ENCODE measurements around the gene TMEM126B.
"Not testable (repeated sequence)": the region's sequence is repeated elsewhere in the genome, so short reads cannot be mapped to it uniquely, and the experiment has no call there.

TMEM126B gene

DNA sequence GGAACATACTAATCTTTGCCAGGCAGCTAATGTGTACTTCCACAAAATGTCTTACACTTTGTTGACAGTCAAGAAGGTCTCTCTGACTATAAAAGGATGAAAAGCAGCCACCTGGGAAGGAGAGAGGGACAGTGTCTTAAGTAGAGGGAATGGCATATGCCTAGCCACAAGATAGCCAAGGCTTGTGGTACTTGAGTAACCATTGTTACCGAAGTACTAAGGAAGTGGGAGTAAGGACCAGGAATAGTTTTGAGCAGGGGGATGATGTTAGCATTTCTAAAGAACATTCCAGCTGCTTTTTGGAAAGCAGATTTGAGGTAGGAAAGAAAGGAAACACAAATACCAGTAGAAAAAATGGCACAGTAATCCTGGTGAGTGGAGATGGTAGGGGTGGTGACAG is 22.7 kb downstream of the TMEM126B start:
- no peak for DNase-seq

DNA sequence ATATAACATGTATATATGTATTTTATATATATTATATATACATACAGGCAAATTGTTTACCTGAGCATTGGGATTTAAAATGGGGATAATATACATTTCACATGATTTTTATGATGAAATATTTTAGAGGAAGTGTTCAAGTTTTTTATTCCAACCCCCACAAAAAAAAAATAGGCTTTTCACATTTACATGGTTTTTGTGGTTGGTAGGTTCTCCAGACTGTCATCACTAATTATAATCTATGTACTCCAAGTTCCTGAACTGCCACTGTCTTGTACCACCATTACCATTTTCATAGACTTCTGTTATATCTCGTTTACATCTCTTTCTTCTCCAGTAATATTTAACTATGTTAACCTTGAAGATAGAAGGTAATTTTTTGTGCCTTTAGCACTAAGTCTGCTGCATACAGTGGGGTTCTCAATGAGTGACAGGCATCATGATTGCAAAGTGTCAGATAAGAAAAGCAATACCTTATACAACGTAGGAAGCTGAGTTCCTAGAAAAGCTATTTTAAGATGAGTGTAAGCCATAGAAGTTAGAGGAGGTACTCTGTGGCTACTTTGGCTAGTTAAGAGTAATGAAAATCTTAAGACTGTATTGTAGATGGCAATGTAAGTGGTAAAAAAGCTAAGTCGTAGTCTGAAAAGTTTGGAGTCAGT is 24.5 kb downstream of the TMEM126B start:
- no peak for DNase-seq

DNA sequence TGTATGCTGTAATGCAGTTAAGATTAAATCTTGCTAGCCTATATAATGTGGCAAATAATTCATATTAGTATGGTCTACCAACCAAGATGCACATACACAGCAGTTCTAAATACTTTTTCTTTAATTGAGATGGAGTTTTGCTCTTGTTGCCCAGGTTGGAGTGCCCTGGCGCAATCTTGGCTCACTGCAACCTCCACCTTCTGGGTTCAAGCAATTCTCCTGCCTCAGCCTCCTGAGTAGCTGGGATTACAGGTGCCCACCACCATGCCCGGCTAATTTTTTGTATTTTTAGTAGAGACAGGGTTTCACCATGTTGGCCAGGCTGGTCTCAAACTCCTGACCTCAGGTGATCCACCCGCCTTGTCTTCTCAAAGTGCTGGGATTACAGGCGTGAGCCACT is 25.9 kb downstream of the TMEM126B start:
- not testable (repeated sequence) for DNase-seq

DNA sequence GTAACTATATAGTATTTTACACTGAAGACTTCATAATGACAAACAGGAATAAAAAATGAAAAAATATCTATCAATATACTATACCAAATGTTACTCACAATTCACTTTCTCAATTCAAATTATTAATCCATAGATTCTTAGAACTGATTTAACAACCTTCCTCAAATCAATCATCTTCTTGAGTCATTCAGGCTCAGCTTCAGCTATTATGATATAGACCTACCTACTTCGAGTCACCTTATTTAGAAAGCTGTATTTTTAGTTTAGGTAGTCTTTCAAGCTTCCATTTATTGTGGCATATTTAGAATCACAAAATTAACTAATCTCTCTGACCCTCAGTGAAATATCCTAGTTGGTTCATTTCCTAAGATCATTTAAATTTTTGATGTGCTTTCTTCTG is 28.4 kb downstream of the TMEM126B start:
- no peak for DNase-seq

DNA sequence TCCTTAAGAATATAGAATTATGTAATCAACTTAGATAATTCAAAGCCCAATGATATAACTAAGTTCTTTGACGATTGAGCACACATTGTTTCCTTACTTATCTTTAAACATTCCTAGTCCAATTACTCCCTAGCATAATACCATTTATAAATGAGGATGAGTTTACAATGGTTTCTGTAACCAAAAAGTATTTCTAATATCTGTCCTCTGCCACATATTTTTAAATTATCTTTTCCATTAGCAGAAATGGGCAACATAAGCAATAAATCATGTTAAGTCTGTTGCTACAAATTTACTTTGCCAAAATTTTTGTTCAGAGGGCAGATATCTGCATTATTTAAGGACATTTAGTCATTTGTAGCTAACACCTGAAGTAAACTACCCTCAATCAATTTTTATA is 29.8 kb downstream of the TMEM126B start:
- no peak for DNase-seq

DNA sequence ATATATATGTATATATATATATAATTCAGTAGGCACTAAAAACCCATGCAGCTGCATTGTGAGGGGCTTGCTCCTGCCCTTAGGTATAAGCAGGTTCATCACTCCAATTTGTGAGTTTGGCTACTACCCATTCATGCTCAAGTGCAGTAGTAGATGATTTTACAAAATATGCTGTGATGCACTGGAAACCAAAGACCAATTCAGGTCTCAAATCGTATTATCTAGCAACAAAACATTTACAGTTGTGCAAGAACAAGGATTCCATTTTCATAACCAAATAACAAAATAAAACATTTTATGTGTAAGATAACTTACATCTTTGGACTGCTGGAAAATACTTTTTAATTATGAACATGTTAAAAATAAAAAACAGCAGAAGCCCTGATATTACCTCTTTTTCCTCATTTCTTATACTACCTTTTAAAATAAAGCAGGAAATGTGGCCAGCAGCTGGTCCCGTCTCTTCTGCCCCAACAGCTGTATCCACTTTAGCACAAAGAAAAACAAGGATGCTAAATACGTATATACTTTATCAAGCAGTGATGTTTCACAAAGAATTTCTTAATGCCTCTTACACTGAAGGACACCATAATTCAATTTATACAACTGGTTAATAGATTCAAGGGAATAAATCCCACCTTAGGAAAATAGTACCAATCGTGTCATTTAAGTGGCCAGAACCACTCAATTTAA is 33.7 kb downstream of the TMEM126B start:
- DNase-seq, result no peak

DNA sequence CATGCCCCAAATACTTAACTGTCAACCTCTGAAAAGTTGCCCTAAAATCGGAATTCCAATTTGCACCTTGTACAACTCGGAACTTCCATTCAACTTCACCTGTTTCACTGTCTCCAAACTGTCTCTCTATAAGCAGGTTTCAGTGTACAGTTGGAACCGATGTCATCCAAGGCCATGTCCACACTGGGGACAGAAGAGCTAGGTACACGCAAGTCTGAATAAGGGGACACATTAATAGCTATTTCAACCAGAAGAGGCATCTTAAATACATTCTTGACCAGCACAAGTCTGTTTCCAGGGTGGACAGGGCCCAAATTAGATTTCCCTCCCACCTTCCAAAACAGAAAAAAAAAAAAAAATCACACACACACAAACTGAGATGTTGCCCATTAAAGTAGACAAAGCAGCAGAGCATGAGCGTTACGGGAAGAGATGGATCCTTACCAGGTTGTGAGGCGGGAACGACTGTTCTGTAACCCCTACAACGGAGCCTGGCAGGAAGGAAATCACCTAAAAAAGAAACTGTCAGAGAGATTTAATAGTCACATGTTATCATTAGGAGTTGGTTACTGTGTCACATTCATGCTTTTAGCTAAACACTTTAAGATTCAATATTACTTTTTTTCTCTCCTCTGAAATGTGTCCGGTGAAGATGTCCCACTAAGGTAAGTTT is 34.8 kb downstream of the TMEM126B start:
- DNase-seq, result peak; percentile 53

DNA sequence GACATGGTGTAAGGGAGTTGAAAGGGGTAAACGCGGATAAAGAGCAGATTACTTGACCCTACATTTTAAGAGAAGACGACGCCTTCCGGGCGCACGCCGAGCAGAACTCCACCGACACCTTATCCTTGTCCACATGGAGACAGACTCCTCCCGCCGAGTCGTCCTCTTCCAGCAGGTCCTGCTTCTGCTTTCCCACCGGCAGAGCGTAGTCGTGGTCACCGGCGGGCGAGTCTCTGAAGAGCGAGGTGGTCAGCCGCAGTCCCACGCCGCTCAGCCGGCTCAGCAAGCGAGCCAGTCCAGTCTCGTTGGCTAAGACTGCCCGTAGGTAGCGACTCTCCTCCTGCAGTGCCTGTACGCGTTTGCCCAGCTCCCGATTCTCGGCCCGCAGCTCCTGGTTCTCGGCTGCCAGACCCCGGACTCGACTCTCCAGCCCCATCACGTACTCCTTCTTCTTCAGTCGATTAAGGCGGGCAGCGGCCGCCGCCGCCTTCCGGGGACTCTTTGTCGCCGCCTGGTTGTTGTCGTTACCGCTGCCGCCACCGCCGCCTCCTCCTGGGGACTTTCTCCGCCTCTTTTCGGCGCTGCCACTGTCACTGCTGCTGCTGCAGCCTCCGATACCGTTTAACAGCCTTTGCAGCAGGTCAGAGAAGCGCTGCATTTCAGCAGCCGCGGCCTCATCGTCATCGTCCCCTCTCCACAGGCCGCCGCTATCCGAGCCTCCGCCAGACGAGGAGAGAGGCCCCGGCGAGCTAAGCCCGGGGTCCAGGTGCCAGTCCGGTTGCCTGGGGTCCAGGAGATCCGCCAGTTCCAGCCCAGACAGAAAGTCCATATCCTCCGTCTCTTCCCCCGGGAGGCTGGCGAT is 35.6 kb downstream of the TMEM126B start:
- peak; percentile 90 for DNase-seq

DNA sequence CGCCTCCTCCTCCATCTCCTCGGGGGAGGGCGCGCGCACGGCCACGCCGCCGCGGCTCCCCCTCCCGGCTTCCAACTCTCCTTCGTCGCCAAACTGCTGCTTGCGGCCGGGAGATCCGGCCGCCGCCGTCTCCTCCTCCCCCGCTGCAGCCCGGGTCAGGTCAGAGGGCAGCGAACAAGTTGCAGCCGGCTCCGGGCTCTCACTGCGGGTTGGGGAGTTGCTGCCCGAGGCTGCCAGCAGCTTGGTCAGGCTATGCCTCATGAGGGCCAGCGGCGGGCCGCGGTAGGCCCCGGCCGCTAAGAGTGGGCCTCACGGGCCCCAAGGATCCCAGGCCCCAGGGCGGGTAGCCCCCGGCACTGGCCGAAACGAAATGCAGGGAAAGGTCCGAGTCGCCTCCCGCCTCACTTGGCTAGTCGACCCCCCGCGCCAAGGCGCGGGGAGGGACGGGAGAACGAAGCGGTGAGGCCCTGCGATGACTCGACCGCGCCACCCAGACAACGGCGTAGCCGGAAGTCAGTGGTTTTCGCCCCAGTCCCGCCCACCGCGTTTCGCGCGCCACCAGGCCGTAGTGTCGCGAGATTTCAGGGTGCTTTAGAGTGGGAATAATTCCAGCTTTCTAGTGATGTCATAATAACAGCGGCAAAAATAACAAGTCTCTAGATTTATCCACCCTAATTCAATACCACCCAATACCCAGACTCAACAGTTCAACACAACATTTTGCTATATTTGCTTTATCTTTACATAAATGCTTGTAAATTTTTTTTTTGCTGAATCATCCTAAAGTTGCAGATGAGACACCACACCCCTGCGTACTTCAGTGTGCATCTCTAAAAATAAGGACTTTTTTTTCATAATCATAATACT is 36.5 kb downstream of the TMEM126B start, which contains the start of gene CREBZF:
TSS of gene CREBZF (minus strand) at position 515 of the 867 bp plus-strand sequence. CDS start at position 261, 254 bp downstream.
- DNase-seq, result peak; percentile 95

DNA sequence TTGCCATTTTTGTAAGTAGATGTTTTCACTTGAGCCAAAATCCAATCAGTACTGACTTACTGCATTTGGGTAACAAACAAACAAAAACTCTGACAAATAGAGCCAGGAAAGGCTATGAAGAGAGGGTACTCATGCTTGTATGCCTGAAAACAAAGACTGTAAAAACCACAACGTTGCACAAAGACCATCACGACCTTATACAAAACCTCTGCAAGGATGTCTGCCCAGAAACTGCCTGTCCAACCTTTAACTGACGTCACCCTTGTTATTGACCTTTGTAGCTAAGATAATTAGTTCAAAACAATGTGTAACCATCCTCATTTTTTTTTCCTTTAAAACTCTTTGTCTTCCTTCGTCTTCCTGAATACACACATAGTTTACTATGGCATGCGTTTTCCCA is 37.3 kb downstream of the TMEM126B start:
- DNase-seq, result peak; percentile 36

DNA sequence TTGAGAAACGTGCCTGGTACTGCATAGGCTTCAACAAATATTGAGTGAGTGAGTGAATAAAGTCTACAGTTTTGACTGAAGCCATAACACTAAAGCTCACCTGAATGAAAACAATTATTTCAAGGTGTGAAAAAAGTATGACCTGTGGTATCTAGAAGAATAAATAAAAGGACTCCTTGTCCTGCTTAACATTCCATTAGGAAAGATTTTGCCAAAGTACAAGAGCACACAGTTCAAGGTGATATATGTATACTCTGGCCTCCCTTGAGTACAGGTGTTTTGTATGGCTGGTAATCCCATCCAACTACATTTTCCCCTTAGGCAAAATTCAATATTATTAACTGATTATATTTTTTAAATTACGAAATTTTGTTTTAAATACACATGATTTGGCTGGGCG is 38.3 kb downstream of the TMEM126B start:
- DNase-seq, result no peak

DNA sequence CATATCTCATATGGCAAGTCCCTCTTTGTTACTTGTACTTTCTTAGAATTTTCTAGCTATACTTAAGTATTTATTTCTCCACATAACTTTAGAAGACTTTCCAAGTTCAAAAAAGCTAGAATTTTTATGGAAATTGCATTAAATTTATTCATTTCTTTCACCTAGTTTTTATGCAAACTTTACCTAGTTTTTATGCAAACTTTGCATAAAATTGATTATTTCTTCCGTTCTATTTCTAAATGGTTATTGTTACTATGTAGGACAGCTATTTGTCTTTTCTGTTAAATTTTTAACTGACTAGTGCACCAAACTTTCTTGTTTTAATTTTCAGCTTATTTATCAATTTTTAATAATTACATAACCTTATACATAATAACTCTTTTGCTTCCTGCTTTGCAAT is 39.8 kb downstream of the TMEM126B start:
- no peak for DNase-seq

DNA sequence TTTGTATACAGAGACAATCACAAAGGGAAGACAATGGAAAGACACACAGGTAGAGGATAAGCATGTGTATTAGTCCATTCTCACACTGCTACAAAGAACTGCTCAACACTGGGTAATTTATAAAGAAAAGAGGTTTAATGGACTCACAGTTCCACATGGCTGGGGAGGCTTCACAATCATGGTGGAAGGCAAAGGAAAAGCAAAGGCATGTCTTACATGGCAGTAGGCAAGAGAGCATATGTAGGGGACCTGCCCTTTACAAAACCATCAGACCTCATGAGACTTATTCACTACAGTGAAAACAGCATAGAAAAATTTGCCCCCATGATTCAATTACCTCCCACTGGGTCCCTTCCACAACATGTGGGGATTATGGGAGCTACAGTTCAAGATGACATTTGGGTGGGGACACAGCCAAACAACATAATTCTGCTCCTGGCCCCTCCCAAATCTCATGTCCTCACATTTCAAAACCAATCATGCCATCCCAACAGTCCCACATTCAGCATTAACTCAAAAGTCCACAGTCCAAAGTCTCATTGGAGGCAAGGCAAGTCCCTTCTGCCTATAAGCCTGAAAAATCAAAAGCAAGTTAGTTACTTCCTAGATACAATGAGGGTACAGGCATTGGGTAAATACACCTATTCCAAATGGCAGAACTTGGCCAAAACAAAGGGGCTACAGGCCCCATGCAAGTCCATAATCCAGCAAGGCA is 42.7 kb downstream of the TMEM126B start:
- DNase-seq, result not testable (repeated sequence)

DNA sequence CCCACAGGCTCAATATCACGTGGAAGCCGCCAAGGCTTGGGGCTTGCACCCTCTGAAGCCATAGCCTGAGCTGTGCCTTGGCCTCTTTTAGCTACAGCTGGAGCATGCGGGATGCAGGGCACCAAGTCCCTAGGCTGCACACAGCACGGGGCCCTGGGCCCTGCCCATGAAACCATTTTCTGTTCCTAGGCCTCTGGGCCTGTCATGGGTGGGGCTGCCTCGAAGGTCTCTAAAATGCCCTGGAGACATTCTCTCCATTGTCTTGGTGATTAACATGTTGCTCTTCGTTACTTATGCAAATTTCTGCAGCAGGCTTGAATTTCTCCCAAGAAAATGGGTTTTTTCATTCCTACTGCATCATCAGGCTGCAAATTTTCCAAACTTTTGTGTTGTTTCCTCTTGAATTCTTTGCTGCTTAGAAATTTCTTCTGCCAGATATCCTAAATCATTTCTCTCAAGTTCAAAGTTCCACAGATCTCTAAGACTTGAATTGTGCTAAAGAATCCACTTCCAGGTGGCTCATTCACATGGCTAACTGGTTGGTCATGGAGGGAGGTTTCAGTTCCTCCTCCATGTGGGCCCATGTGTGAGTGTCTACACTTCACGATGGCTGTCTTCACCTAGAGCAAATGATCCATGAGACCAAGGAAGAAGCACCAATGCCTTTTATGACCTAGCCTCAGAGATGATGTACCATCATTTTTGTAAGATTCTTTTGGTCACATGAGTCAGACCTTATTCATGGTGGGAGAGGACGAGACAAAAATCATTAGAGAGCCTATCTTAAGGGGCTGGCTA is 43.9 kb downstream of the TMEM126B start:
- no peak for DNase-seq

DNA sequence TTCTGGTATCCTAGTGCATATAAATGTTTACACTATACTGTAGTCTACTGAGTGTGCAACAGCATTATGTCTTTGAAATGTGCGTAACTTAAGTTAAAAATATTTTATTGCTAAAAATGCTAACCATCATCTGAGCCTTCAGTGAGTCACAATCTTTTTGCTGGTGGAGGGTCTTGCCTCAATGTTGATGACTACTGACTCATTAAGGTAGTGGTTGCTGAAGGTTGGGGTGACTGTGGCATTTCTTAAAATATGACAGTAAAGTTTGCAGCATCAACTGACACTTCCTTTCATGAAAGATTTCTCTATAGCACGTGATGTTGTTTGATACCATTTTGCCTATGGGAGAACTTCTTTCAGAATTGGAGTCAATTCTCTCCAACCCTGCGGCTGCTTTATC is 45.0 kb downstream of the TMEM126B start:
- no peak for DNase-seq

DNA sequence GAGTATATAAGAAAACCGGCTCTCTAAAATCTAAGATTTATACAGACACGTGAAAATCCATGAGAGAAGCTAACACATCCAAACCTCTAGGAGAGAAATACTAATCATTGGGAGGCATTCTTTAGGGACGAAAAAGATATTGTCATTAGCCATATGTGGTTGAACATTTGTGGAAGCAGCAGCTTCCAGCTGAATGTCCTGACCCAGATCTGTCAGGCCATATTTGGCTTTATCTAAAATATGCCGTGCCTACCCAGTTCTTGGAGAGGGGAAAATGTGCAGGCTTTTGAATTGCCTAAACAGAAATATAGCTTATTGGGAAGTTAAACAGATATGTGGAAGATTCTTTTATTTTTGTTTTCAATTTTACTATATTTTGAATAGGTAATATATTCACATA is 51.2 kb downstream of the TMEM126B start:
- no peak for DNase-seq

DNA sequence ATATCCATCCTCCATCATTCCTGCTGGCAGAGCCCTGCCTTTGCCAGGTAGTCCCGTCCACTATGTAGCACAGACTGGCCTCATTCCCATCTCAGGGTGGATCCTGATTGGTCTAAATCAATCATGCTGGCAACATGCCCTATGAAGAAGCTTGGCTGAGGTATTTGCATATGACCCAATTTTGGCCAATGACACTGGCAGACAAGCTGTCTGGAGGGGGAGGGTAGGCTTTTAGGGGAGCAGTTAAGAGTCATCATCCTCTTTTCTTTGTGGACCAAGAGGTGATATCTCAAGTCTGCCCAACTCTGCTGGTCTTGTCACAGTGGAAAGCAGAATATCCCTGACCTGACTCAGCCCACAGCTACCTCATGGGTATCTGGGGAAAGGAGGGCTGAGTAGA is 52.5 kb downstream of the TMEM126B start:
- peak; percentile 10 for DNase-seq

DNA sequence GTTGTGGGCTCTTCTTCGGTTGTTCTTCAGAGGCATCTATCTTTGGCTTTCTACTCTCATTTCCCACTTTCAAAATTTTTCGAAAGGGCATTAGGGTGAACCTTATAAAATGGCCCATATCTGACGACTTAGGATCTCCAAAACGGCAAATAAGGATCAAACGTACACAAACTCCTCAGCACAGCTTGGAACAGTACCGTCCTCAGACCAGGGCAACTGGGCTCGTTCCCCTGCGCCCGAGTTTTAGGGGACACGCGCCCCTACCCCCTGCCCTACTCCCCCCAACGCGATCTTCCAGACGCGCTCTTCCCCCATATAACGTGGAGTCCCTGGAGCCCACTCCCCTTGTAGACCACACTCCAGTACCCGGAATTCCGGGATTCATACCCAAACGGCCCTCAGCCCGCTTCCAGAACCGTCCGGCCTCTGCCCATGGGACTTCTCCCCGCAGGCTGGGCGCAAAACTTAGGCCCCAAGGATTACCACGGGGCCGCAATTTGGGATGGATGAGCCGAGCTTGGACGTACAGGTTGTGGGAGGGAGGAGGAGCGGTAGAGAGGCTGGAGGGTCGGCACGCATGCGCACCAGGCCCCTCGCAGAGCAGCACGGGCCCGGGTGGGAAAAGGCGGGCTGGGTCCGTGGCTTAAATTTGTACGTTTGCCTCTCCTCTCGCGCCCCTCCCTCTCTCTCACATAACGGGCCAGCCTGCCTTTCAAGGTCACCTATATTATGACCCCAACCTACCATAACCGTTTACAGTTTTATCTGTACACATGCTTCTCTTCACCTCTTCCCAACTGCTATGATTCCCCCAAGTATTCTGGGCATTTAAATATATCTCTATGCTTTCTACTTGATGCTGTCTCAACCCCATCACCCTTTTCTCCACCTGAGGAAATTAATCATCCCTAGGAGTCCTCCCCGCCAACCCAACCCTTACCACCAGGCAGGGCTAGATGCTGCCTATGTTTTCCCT is 54.2 kb downstream of the TMEM126B start:
- DNase-seq, result peak; percentile 65

DNA sequence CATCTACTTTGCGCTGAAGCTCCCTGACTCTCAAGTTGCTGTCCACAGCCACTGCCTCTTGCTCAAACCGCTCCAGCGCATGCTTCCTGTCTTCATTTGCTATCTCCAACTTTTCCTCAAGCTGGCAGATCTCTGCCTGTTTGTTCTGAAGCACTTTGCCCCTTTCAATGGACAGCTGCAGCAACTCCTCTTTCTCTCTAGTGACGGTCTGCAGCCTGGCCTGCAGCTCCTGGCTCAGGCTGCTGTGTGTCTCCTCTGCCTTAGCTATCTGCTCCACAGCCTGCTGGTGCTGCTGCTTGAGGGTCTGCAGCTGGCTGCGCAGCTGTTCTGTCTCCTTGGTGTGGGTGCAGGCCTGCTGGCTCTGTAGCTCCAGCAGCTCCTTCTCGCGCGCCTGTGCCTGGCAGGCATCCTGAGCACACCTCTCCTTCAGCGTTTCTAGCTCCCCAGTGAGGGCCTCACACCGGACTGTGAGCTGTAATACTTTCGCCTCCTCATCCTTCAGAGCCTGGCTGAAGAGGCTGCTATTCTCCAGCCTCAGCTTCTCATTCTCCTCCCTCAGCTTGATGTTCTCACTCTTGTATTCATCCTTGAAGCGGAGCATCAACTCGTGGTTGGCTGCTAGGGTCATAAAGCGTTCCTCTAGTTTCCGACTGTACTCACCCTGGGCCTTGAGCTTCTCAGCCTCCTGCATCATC is 56.9 kb downstream of the TMEM126B start:
- DNase-seq, result no peak

All from CD4-positive, alpha-beta T cell treated with Interleukin-21 for 1 hour (primary cell).